SKM-1 treated with dmso at 0.1 percent for 144 hours (cell line): ENCODE results near the gene REX1BD.
"Not testable (repeated sequence)": the region's sequence is repeated elsewhere in the genome, so short reads cannot be mapped to it uniquely, and the experiment has no call there.

Experiments used
- DNase-seq: peaks from one replicate; lab custom pipeline; 2025; ENCODE audit not compliant: unreplicated experiment; lab: John Stamatoyannopoulos, UW

Gene REX1BD

DNA sequence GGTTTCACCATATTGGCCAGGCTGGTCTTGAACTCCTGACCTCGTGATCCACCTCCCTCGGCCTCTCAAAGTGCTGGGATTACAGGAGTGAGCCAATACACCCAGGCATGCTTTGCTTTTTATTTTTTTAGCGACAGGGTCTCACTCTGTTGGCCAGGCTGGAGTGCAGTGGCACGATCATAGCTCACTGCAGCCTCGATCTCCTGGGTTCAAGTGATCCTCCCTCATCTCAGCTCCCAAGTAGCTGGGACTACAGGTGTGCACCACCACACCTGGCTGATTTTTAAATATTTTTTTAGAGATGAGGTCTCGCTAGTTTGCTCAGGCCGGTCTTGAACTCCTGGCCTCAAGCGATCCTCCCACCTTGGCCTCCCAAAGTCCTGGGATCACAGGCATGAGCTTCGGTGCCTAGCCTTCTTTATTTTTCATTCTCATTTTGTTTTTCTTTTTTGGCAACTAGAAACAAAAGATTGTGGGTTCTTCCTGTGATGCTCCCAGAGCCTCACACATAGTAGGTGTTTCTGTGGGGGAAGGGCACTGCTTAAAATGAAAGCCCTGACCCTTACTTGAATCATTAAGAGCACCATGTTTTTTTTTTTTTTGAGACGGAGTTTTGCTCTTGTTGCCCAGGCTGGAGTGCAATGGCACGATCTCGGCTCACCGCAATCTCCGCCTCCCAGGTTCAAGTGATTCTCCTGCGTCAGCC is 12.2 kb downstream of the REX1BD start:
- not testable (repeated sequence) for DNase-seq

DNA sequence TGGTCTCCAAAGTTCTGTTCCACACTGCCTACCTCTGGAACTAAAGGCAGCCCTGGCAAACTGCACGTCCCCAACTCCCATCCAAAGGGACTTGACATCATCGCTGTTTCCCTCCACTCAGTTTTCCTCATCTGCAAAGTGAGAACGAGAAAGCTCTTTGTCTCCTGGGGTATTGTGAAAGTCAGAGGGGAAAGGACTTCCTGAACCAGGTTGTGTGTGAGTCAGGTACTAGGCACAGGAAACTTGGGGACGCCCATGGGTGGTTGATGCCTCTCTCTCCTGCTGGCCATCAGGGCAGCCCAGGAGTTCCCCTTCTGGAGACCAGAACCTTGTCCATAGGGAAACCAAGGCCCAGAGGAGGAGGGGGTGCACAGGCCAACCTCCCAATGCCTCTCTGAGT is 13.3 kb downstream of the REX1BD start:
- no peak for DNase-seq

DNA sequence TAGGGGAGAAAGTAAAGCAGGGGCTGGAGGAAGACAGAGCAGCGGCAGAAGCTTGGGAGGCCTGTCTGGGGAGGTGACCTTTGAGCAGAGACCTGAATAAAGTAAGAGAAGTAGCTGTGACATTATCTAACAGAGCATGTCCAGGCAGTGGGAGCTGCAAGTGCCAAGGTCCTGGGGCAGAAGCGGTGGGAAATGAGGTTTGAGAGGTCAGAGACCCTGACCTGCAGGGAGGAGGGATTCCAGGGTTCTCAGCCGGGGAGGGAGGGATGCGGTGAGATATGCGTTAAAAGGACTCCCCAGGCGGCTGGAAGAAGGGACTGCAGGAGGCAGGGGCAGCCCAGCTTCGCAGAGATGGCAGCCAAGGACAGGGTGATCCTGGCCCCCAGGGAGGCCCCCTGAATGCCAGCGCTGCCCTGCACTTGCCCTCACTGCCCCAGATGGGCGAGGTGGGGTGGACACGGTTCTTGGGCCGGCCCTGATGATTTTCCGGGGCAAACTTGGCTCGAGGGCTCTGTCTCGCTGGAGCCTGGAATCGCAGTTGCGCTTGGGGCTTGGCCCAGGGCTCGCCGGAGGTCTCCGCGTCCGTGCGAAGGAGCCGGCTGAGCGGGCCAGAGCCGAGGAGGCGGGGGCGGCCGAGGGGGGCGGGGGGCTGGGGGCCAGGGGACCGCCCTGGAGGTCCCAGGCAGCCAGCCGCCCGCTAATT is 14.8 kb downstream of the REX1BD start:
- DNase-seq = no peak

DNA sequence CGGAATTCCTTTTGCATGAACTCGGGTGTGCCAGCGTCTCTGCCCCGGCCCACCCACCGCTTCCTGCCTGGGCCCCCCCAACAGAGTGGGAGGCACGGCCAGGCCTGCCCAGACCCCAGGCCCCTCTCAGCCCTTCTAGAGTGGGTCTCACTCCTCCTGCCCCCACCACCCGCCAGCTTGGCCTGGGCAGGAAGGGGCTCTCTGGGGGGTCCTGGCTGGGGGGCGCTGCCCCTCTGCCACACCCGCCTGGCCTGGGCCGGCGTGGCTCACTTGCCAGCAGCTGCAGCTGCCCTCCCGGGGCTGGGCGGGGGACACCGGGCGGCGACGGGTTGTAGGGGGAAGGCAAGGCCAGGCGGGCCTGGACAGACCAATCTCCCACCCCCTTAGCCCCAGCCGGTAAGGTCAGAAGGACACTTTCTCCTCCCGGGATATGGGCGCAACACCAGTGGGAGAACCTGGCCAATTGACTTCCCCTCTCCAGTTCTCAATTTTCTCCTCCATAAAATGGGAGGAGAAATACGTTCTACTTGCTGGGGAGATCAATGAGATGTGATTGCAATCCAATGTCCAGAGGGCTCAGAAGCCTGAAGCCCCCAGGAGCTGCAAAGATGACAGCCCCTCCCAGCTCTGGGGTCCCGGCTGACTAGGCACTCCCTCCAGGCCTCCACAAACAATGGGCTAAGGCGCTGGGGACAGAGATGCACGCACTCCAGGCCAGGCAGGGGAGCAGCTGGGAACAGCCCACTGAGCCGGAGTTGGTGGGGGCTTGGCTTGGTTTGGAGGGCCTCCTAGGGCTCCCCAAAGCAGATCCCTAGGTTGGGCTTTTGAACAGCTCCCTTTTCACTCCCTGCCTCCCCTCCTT is 15.6 kb downstream of the REX1BD start:
- DNase-seq = no peak

DNA sequence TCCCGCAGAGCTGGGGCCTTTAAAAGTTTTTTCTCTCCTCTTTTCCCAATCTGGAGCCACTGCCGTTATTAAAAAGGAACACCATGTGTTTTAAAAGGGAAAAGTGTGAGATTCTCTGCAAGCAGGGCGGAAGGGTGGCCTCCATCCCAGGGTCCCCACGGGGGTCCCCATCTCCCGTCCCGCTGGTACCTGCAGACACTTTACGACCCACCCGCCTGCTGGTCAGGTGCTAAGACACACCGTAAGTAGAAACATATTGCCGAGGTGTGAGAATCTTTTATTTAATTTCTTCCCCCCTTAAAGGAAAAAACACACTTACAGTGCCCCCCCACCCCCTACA is 16.2 kb downstream of the REX1BD start:
- no peak for DNase-seq

DNA sequence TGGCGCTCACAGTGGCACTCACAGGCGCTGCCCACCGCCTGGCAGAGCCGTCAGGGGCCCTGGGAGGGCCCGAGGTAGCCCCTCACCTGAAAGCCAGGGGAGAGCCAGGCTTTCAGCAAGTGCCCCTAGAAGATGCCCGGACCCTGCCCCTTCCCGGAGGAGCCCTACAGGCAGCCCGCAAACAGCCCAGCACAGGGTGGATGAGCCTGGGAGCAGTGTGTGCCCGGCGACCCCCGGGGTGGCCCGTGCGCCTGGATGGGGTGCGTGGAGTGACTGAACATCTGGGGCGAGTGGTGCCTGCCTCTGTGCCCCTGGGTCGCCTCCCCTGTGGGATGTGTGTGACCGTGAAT is 16.6 kb downstream of the REX1BD start:
- DNase-seq = no peak

DNA sequence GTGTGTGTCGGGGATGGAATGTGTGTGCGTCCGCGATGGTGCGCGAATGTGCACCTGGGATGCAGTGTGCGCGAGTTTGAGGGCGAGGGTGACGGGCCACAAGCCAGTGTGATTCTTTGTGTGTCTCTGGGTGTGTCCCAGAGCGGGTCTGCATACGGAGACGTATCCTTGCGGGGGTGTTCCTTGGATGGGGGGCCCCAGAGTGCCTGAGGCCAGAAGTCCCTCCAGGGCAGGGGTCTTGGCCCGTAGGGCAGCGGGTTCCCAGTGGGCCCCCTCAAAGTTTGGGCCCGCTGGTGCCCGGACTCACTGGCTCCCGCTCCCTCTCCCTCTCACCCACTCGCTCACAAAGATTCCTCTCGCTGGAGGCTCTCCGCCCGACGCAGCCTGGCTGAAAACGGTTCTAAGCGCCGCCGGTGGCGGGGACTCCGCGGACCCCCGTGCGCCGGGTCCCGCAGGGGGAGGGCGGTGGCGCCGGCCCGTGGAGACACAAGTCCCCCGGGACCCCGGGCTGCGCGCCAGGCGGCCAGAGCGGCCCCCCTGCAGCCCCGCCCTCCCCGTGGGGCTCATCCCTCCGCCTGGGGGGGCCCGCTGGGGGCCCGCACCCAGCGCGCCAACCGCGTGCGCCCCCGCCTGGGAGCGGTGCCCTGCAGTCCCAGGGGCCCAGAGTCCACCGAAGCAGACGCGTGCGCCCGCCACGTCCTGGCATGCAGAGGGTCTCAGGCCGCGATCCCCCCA is 17.1 kb downstream of the REX1BD start:
- DNase-seq = no peak

DNA sequence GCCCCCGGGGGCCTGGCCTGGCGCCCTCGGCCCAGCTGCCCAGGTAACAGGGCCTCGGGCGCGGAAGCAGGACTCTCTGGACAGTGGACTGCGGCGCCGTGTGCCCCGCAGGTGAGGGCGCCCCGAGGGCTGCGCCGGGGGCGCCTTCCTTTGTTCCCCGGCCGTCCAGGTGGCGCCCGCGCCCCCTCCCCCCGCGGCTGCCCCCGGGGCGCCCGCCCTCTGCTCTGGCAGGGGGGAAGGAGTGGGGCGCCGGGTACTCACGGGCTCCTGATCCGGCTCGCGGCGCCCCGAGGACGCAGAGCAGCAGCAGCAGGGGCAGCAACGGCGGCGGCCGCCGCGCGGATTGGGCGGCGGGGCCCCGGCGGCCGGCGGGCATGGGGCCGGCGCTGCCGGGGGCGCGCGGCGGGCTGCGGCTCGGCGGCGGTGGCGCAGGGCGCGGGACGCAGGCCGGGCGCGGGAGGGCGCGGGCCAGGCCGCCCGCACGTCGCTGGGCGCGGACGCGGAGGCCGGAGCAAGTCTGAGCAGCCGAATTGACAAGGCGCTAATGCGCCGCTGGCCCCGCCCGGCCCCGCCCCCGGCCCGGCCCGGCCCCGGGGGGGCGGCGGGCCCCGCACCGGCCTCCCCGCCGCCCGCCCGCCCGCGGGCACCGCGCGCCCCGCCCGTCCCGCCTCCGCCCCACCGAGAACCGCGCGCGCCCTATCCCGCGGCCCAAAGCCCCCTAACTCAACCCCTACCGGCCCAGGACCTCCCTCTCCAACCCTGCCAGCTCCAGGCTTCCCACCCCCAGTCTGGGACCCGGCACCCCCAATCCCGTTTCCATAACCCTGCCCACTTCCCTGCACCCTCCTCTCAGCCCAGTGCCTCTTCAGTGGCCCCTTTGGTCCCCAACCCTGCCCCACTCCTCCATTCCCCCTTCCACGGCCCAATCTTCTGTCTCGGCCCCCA is 18.0 kb downstream of the REX1BD start, which contains the start of gene CRLF1:
Gene CRLF1, minus strand, starts transcription at position 519 of the 945 bp plus-strand sequence. Its CDS starts 143 bp downstream, at position 376.
- no peak for DNase-seq

DNA sequence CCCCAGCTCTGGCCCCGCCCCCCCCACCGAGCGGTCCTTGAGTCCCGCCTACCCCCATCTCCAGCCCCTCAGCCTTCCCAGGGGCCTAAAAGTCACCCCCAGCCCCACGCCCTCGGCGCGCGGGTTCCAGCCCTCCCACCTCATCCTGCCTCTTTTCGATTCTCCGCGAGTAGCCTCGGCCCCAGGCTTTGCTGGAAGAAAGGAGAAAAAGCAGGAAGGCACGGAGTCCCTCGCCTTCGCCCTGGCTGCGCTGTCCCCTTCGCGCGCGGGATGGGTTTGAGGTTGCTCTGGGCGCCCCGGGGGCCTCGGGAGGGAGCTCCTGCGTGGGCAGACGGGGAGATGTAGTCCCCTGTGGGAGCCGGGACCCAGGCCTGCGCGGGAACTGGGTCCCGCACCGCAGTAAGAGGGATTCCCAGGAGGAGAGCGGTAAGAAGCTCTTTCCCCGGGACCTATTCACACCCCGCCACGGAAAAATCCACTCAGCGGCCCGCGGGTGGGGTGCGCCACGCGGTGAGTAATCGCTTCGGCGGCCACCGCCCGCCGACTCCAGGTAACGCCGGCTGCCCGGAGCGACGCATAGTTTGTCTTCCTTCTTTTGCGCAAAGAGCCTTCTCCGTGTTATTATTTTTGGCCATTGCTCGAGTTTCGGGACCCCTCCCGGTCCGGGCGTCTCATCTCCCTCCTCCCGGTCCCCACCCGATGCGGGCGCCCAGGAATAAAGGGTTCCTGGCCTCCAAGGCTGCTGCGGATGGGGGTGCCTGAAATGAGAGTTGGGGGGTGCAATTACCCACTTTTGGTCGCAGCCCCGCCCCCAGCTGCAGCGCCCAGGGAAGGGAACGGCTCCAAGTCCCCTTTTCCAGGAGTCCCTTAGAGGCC is 18.9 kb downstream of the REX1BD start:
- no peak for DNase-seq

DNA sequence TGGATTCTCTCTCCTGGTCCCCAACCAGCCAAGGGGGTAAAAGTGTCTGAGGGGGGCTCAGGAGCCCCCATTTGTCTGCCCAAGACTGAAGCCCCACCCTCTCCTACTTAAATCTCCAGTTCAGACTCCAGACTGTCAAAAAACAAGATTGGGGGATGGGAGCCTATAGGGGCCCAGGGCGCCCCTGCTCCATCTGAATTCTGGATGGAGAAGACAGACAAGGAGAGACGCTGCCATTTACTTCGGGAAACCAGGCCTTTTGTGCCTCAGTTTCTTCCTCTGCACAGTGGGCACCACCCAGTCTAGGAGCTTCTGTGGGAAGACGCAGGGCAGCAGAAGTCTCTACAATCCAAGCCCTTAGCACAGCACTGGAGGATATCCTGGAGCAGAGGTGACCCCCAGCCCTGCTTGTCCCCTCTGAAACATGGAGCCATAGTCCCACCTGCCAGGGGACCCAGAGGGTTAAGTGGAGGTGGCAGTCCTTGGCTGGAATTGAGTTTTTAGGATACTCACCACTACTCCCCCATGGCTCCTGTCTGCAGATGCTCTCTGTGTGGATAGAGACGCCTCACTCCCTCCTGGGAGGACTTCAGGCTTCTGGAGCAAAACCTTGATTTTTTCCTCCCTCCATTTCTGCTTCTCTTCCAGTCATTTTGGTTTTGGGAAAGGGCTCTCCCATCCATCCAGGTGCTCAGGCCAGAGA is 19.7 kb downstream of the REX1BD start:
- no peak for DNase-seq

DNA sequence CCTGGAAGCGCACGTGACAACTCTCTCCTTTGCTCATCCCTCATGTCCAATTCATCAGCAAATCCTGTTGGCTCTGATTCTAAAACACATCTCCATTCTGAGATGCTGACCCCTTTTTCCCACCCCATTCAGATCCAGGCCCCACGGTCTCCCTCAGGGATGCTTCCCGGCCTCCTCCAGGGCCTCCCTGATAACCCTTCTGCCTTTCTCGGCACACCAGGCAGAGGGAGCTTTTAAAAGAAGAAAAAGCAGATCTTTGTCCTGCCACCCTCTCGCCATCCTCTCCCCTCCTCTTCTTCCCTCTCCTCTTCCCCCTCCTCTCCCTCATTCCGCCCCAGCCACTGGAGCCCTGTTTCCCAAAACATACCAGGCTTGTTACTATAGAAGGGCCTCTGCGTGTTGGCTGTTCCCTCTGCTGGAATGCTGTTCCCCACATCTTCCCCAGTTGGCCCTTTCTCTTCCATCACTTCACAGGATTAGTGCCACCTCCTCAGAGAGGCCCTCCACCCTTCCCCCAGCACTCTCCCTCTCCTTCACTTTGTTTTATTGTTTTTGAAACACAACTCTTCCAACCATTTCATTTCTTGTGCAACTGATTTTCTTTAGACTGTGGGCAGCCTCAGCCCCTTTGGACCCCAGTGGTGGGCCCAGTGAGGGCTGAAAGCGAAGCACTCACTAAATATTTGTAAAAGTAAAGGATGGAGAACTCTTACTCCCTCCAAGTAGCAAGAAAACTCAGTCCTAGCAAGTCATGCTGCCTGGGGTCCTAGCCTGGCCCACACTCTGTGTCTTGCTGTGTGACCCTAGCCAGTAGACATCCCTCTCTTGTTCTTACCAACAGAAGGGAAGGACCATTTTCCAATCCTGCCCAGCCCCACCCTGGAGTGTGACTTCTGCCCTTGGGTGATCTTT is 20.5 kb downstream of the REX1BD start:
- DNase-seq = no peak

DNA sequence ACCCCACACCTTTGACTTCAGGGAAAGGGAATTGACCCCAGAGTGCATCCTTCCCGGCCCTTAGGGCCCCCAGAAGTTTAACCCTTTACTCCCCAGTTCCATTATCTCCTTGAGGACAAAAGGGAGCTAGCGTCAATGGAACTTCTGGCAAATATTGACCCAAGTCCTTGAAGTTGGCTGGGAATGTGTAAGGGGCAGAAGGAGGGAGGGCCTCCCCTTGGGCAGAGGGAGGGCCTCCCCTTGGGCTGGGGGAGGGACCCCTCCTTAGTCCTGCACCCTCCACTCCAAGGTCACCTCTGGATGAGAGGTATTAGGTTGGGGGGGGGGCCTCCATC is 21.1 kb downstream of the REX1BD start:
- DNase-seq = no peak

DNA sequence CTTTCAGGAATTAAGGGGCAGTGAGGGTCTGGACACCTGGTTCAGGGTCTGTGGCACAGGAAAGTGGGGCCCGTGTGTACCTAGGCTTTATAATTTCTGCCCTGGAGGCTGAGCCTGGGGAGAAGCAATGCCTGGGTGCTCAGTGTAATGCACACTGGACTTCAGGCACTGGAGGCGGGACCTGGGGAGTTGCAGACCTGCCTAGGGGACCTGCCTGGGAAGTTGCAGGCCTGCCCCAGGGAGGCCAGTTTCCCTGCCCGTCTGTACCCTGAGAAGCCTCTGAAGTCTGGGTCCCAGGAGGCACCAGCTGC is 21.6 kb downstream of the REX1BD start:
- no peak for DNase-seq

DNA sequence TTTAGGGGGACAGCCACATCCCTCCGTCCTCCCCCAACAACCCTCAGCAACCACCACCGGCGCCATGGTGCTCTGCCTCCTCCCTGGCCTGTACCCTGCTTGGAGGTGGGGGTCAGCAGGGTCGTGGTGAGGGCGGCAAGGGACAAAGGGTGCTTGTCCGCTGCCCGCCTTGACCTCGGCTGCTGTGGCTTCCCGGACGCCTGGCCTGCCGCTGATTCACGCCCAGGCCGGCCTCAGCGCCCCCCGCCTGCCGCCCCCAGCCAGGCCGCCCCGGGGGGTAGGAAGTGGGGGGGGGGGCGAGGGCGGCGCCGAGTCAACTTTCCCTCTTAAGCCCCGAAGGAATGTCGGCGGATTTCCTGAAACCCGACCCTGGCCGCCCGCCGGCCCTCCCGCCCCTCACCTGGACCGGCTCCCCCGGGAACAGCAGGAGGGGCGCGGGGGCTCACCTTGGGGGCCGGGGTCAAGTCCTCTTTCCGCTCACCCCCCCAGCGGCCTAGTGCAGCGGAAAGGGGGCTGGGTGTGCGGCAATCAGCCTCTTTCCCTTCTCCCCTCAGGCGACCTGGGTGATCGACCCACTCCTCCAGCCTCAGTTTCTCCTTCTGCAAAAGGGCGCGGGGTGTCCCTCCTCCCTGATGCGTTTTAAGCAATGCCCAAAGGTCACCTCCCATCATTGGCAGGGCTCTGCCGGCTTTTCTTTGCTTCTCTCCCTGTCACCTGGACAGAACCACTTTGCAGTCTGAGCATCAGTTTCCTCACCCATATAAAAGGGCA is 22.1 kb downstream of the REX1BD start:
- DNase-seq = no peak

DNA sequence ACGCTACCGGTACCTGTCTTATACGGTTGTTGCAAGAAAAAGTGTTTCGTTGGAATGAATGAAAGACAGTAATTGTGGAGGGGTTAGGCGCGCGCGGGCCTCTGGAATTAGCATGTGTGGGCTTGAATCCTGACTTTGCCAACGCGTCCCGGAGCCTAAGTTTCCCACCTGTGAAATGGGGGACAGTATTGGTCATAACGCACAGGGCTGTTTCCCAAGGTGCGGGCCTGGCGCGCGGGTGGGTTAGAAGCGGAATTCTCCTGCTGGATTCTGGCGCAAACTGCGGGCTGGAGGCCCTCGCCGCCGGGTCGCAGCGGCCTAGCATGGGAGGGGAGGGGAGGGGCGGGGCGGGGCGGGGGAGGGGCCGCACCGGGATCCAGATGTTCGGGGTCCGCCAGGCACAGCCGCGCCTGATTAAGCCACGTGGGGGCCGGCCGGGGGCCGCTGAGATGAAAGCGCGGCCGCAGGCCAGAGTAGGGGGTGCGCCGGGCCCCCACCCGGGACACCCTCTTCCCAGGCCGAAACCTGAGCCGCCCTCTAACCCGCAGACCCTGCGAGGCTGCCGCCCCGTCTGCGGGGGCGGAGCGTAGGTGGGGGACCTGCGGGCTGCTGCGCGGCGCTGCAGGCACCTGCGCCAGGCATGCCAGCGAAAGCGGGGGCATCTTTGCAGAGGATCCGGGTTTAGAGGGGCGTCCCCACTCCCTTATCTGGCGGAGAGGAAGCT is 22.9 kb downstream of the REX1BD start:
- DNase-seq = no peak

DNA sequence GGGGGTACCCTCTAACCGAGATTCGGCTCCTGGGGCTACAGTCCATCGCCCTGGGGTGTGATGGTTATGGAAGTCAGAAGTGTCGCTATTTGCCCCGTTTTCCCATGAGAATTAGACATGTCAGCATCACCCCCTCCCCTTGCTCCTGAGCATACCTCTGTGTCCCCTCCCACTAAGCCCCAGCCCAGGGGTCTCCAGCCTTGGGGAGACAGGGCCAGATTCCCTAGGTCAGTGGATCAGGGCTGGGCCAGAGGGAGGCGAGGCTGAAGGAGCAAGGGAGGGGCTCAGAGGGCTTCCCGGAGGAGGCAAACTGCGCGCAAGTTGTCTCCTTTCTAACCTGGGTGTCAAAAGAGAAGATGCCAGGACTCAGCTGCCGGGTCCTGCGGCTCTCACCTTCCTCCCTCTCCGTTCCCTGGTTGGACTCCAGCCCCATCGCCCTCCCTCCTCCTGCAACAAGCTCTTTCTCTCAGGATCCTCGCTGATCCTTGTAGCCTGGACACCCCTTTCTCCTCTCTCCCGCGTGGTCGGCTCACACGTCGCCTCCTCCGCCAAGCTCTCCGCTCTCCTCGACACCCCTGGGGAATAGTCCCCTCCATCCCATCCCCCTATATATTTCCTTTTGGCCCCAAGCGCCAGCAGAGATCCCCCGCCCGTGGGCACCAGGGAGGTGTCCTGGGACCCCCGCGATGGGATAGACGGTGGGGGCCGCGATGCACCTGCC is 23.6 kb downstream of the REX1BD start:
- DNase-seq = no peak
